Activated gamma-delta T cell (primary cell): ENCODE measurements around the gene RNF145.
"Not testable (repeated sequence)": the region's sequence is repeated elsewhere in the genome, so short reads cannot be mapped to it uniquely, and the experiment has no call there.

Experiments
- DNase-seq: peaks from one replicate; lab custom pipeline; 2025; lab: John Stamatoyannopoulos, UW

Gene RNF145

DNA sequence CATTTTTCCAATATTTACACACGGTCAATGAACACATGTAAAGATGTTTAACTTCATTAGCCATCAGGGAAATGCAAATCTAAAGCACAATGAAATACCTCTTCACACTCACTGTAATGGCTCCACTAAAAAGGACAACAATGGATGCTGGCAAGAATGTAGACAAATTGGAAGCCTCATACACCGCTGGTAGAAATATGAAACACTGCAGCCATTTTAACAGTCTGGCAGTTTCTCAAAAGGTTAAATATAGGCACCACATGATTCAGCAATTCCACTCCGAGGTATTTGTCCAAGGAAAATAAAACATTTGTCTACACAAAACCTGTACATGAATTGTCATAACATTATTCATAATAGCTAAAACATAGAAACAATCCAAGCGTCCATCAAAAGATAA lies 20.0 kb downstream of the RNF145 start:
- no peak for DNase-seq

DNA sequence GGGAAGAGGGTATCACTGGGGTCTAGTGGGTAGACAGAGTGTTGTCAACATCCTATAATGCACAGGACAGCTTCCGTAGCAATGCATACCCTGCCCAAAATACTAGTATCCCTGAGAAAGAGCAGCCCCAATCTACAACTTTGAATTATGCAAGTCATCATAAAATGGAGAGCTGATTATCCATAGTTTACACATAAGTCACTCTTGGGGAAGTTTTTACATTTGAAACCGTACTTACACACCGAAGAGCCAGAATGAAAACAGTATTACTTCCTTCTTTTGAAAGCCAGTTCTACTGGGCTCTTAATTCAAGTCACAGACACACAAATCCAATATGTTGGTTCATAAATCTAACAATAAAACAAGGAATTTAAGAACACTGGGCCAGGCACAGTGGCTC lies 21.6 kb downstream of the RNF145 start:
- DNase-seq, result no peak

DNA sequence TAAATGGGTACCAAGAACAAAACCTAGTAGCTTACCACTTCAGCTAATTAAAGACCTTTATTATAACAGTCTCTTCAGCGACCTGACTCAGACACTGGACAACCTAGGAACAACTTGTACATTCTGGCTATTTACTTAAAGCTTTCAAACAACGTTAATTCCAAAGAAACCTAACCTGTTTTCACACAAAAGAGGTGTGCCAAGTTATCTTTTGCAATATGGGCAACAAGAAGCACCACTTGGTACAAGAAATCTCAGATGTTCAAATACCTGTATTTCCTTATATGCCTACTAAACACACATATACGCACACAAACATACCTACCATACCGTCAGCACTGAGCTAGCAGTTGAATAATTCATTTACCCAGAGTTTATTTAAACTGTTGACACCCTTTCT lies 23.0 kb downstream of the RNF145 start:
- DNase-seq, result no peak

DNA sequence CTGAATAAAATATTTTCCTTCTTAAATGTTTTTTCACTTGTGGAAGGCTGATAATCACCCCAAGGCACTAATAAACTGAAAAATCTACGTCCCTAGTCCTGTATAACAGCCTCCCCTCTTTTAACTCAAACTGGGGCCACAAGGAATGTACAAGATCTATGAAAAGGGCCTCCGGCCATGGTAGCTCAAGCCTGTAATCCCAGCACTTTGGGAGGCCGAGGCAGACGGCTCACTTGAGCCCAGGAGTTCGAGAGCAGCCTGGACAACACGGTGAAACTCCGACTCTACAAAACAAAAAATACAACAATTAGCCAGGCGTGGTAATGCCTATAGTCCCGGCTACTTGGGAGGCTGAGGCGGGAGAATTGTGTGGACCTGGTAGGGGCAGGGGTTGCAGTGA lies 23.6 kb downstream of the RNF145 start:
- no peak for DNase-seq

DNA sequence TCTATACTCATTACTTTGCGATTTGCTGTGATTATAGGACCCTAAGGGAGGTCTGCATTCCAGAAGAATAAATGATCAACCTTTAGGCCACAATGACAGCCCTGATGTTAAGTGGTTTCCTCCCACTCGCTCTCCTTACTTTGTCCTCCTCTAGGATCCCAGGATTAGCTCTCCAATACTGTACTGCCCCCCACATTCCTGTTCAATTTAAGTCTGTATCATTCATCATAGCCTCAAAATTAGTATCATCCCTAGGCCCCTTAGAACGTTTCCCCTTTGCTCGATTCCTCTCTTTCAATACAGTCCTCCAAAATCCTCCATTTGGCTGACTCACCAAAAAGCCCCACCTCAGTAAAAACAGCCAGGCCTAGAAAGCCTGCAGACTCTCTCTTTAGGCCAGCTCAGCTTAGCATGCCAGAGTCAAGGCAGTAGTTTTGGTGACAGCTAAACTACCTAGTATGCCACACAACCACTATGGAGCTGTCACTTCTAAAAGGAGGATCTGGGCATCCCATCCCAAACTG lies 24.4 kb downstream of the RNF145 start:
- no peak for DNase-seq

DNA sequence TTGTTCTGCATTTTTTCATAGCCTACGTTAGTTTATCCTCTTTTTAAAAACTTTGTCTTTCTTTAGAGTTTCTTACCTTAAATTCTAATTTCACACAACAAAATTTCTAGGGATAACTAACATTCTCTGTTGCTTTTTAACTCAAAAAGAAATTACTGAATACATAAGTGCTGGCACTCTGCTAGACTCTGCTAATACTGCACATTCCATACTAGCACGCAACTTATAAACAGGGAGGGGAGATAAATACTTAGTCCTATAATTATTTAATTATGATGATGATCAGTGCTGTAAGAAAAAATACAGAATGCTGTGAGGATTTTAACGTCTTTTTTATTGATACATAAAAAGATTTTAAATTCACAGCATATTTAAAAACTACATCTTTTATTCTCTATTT lies 25.1 kb downstream of the RNF145 start:
- no peak for DNase-seq

DNA sequence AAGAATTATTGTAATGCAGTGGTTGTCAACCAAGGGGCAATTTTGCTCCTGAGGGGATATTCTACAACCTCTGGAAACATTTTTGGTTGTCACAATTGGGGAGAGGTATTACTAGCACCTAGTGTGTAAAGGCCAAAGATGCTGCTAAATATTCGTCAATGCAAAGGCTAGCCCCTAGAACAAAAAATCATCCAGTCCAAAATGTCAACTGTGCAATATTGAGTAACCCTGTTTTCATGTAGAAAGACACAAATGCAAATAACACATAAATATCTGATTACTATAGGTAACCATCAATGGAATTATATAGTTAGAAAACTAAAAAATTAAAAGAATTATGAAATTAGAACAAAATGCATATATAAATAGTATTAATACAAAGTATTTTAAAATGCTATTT lies 26.1 kb downstream of the RNF145 start:
- no peak for DNase-seq

DNA sequence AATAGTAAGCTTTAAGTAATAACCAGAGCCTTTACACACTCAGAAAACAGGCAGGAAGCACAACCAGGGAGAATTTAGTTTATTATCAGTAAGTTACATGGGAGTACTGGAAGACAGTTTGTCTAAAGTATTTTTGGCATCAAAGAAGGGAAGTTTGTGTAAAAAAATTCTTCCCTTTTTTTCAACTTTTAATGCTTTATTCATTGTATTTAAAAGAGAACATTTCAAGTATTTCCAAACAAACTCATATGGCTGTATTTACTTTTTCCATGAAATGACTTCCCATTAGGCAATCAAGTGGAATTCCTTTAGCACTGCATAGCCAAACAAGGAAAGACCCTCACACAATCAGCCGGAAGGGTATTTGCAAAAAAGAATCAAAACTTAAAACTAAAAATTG lies 26.7 kb downstream of the RNF145 start:
- DNase-seq, result no peak

DNA sequence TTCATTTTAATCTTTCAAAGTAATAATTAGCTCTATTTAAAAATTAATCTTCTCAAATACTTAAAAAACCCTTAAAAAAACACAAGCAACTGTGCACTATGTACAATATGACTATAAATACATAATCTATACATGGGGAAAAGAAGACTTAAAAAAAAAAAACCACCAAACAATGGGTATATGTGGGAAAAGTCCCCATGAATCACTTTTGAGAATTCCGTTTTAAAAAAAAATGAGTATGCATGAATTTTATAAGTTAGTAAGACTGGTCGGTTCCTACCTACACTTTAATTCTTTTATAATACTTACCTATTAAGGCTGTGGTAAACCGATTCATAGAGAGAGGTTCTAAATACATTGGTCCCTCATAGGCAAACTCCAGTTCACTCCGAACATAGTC lies 27.7 kb downstream of the RNF145 start:
- DNase-seq, result no peak

DNA sequence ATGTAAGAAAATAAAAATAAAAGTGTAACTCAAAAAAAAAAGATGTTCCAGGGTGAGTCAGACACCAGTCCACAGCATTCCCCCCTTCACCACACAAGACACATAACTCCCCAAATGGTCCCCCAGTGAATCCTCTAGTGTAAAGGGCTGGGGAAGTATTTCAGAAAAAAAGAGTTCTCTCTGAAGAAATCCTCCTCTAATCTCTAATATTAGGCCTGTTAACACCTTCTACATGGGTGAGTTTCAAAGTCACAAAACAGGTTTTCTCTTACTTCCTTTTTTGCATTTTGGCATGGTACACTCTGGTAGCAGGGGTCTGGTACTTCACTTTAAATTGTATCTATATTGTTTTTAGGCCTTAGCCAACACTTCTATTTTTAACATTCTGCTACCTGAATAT lies 28.2 kb downstream of the RNF145 start:
- no peak for DNase-seq

DNA sequence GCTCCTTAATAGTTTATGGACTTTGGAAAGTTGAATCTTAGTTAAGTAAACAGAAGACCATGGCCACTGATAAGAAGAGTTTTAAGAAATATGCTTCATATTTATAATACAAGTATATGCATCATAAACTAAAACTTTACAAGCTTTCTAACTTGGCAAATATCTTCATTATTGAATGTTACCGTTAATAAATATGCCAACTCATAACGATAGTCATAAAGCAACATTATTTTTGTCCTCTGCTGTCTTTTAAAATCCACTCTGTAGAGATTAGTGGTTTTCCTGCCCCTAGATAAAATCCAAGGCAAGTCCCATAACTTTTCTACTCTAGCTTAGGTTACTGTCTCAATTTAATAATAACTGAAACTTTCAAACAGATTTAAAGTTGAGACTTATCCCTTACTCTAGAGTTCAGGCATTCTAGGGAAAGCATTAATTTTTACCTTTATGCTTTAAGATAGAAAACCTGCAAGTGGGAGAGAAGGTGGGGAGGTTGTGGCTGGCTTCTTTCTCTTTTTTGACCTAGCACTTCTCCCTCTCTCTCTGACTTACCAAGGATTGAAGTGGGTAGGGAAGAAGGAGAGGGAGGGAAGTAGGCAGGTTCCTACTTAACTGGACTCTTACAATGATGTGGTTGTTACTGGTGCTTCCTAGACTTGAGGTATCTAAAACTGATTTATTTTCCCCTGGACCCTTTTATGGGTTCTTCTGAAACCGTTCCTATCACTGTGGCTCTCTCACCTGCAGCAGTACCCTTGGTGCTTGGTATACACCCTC lies 29.6 kb downstream of the RNF145 start:
- no peak for DNase-seq

DNA sequence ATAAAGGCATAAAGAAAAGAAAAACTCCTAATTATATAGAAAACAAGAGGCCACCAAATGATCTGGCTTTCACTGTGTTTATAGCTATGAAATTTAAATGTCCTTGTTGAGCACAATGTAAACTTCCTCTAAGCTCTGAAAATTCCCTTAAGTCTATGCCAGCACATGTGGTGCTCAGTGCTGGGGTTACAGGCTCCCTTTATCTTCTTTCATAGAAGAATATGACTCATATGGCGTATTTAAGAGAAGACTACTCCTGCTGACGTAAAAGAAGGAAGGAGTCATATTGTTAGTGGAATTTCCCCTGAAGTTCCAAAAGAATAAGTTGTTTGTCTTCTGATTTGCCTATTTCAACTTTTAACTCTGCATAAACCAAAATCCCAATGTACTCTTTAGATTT lies 30.4 kb downstream of the RNF145 start:
- DNase-seq, result no peak

DNA sequence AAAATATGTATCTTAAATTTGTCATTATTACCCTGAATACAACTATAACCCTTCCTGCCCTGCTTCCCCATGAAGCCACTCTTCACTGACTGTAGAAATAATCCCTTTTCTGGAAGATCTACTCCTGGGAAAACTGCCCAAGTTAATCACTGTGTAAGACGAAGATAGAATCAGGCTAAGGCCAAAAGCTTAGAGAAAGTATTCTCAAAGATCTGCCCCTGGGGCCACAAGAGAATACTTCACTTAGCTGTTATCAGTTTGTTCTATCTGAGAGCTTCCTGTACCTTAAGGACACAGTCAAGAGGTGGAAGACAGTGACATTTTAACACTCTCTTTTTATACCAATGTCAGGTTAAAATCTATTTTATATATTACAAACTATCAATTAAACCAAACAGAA lies 33.8 kb downstream of the RNF145 start:
- no peak for DNase-seq

DNA sequence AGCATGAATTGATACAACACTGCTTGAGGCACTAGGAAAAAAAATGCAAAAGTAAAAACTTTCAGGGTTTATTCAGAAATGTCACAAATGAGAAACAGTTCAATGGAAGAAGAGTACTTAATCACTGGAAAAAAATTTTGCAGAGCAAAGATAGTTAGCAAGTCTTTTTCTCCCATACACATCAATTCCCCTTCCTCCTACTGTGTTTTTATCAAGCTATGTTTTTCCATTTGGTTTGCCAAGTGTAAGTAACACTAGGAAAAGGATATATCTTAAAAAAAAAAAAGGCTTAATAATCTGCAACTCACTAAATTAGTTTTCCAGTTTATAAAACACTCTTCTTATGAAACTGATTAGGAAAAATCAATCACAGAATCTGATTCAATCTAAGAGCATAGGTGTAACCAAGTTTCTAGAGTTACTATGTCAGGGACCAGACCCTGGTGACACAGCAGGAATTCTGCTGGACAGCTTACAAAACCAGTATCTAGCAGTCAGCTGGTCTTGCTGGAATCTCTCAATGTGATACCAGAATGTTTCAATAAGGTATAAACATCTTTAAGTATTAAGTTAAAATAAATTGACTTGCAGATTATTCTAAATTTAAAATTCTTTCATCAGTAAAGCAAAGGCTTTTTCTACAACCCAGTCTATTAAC lies 34.7 kb downstream of the RNF145 start:
- DNase-seq, result no peak

DNA sequence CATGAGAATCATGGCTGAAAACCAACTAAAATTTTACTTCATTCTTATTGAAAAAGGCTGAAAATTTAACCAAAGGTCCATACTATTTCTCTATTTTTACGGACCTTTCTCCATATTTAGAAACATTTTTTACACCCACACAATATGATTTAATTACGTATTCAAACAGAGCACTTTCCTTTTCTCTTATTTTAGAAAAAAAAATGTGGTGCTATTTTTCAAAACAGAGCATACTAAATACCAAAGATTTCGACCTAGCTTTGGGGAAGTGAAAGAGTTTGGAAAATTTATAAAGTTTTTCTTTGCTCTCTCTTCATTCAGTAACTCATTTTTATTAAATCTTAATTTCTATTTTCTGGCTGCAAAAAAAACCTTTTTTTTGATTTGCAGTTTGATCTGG lies 38.1 kb downstream of the RNF145 start:
- DNase-seq, result no peak

DNA sequence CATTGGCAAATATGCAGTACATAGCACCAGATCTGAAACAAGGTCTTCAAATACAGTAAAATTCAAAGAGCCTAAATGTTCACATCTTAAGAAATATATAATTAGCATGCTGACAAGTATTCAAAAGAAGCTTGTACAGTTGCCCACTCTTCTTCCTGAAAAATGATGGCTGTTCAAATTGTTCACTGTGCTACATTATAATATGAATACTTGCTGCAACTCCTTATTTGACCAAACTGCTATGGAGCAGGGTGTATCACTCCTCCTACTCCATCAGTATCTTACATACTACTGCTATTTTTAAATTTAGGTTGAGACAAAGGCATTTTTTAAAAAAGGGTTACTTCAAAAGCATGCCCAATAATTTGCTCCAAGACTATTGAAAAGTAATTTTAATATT lies 39.3 kb downstream of the RNF145 start:
- DNase-seq, result no peak

DNA sequence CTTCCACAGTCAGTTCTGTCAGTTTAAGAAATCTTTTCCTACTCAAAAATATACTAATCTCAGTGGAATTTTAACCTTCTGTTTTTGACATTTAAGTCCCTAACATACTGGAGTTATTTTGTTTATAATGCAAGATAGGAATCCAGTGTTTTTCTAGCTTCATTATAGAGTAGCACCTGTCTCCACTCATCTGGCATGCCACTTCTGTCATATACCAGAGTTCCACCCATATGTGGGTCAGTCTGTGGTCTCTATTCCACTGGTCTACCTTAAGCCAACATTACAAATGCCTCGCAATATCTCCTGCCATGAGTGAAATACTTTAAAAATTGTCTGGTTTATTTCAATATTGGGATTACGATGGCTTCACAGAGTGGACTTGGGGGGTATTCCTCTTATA lies 42.9 kb downstream of the RNF145 start:
- no peak for DNase-seq

DNA sequence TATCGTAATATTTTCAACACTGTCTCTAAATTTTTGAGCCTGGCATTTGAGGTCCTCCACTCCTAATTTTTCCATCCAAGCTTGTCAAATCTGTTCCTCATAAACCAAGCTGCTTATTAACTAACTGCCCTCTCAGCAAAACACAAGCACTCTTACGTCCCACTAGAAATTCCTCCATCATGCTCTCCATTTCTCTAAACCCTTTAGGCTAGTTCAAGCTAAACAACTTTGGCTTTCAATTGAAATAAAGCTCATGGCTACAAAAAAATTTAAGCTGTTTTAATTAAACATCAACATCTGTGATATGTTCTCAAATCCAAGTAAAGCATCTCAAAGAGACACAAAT lies 45.7 kb downstream of the RNF145 start:
- DNase-seq, result no peak

DNA sequence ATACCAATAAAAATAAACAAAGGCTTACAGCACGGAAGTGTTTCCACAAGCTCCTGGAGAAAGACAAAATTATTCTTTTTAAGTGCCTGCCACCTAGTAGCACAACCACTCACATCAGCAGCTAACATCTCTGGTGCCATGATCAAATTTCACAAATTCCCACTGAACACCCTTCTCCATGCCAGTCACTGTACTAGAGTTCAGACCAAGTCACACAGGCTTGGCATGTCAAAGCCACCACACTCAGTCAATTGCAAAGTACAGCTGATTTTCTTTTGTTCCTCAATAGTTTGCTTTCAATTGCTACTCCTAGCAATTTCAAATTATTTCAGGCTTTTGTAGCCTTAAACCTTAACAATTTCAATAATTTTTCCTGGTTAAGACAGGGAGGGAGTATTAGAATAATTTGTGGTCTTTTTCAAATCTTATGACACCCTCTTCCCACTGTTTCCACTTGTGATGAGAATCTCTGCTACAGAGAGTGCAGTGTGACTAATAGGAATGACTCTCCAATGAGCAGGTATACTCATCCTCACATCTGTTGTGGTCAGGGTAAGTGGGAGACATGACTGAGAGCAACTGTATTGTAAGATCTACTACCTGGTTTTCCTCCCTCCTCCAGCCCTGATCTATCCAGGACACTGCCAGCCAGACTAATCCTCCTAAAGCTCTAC lies 46.2 kb downstream of the RNF145 start:
- DNase-seq, result no peak

DNA sequence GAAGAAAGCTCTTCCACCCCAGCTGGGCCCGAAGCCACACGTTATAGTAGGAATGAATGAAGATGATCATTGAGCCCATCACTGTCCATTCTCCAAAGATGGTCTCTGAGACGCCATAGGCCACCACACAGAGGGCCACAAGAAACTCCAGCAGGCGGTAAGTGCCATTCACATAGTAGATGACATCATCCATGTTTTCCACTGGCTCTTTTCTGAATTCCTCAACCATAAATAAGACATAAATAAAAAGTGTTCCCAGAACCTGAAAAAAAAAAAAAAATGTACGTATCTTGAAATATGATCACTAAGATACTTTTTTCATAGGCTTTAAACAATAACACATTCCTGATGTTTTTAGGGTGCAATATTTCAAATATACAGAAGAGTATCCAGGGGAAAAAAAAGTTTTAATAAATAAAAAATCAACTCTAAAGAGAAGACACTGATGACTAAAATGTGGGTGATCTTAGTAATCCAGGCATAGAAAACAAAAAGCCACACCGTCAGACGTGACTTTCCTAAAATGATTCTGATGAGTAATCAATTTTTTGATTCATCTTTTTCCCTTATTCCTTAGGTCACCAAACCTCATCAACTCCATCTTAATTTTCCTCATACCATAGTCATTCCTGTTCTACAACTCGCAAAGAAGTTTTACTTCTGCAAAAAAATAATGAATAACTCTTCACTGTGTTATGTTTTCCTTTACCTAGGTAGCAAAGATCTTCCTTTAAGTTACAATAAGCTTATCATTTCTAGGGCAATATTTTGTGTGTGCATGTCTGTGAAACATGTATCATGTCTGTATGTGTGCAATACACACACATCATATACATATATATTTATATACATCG lies 47.8 kb downstream of the RNF145 start:
- DNase-seq, result no peak

DNA sequence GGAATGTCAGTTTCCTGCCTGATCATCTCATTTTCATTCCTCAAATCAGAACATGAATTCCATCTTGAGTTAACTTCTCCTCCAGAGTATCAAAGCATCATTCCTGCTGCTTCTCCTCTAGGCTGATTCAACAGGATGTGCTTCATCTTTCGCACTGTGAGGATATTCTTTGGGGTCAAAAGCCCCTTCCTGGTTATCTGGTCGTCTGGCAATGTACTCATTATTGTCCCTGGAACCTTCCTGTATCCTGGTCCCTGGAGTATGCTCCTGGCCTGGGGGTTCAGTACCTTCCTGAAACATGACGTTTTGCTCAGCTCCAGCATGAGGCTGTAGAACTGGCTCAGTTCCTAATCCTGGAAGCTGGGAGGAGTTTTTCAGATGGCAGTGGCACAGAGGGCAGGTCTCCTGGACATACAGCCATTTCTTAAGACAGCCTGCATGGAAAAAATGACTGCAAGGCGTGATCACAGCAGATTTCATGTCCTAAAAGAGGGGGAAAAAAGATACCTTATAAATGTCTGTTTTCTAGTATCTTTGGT lies 50.7 kb downstream of the RNF145 start:
- not testable (repeated sequence) for DNase-seq

DNA sequence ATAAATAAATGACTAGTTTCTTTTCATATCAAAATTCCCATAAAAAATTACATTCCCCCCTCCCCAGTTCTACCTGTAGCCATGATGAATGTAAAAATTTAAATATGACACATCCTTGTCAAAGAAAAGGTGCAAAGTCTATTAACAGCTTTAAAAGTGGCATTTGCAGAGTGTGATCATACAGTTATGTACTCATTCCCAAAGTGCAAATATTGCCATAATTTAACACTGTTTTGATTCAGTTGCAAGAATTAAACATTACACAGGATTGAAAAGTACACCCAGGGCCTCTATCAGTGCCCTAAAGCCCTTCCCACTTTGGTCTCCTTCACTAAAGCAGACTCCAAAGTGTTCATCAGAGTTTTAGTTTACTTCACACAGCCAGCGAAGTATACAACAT lies 51.8 kb downstream of the RNF145 start:
- DNase-seq, result no peak
